SH-SY5Y (cell line): Measurements from ENCODE around the gene OAS3.
A peak's percentile ranks its signal among the peaks of the same experiment; 100 is the strongest.

Experiments used
- GATA2 ChIP-seq: IDR thresholded peaks from 2 replicates; pipeline ENCODE4 v1.6.1; 2011; ENCODE audit warnings: mild to moderate bottlenecking, low read depth, low read length
- GATA3 ChIP-seq: IDR thresholded peaks from 2 replicates; pipeline ENCODE4 v1.6.1; 2011; ENCODE audit warnings: low read depth, mild to moderate bottlenecking, low read length, moderate library complexity

Gene OAS3

DNA sequence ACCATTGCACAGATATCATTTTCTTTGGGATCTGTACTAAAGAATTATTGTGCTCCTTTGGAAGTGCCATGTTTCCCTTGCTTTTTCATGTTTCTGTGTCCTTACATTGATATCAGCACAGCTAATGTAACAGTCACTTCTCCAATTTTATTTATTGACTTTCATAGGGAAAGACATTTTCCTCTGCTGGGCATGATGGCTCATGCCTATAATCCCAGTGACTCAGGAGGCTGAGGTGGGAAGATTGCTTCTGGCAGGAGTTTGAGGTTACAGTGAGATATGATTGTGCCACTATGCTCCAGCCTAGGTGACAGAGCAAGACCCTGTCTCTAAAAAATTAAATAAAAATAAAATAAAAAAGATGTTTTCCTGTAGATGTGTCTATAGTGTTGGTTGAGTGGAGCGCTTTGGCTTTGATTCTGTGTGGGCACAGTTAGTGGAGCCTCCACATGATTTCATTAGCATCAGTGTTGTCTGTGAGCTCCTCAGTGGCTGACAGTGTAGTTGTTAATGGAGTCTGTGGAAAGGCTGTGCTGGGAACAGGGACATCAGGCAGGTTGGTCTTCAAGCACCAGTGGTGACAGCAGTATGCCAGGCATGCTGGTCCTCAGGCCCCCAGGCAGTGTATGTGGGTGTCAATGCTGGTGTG is 47.5 kb downstream of the OAS3 start:
- no peak for TF ChIP-seq GATA3

DNA sequence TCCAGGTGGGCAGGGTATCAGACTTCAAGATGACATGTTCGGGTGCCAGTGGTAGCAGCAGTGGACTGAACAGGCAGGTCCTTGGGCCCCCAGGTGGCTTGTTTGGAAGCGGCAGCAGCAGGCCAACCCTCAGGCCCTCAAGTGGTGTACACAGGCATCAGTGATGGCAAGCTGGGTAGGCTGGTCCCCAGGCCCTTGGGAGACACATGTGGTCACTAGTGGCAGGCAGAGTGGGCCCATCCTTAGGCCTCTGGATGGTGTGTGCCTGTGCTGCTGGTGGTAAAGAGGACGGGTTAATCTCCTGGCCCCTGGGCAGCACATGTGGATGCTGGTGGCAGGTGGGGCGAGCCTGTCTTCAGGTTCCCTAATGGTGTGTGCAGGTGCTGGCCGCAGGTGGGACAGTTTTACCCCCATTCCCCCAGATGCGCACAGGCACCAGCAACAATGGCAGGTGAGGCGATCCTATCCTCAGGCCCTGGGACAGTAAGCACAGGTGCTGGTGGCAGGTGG is 48.1 kb downstream of the OAS3 start:
- TF ChIP-seq GATA3, result no peak
- no peak for TF ChIP-seq GATA2

- TF ChIP-seq GATA3, result no peak
- TF ChIP-seq GATA2, result no peak
Measured at GRCh38 chr12:112987561-112987960, 49.3 kb downstream of the OAS3 start.

- no peak for TF ChIP-seq GATA2
- no peak for TF ChIP-seq GATA3
Measured at GRCh38 chr12:112988224-112988623, 50.0 kb downstream of the OAS3 start.

DNA sequence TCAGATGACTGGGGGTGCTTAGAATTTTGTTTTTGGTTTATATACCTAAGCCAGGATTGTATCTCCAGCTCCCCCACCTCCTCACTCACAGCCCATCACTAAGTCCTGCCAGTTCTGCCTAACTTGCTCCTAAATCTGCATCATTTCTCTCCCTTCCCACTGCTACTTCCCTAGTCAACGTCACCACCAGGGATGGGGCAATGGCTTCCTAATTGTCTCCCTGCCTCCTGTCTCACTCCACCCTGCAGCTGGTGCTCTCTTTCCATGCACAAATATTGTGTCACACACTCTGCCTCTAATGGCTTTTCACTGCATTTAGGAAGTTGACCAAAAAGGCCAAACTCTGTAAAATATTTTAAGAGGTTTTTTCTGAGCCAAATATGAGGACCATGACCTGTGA is 51.5 kb downstream of the OAS3 start:
- no peak for TF ChIP-seq GATA2
- TF ChIP-seq GATA3, result no peak

- TF ChIP-seq GATA2 (no peak), GATA3 (no peak)
Measured at GRCh38 chr12:112992541-112993398, 54.5 kb downstream of the OAS3 start.

- peak; percentile 25; the same call in 1 of the 2 replicates for TF ChIP-seq GATA3
- peak; percentile 58; the same call in 1 of the 2 replicates for TF ChIP-seq GATA2
Measured at GRCh38 chr12:112995008-112995407, 56.7 kb downstream of the OAS3 start.

- TF ChIP-seq GATA3 (no peak), GATA2 (no peak)
Measured at GRCh38 chr12:112996501-112996900, 58.2 kb downstream of the OAS3 start.

DNA sequence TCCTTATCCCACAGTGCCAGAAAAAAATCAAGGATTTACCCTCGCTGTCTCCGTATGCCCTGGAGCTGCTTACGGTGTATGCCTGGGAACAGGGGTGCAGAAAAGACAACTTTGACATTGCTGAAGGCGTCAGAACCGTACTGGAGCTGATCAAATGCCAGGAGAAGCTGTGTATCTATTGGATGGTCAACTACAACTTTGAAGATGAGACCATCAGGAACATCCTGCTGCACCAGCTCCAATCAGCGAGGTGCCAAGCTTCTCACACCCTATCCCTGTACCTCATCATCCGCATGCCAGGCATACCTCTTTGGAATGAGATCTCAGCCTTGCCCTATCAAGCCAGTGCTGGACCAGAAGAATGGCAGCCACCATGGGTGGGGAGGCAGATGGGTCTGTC is 59.2 kb downstream of the OAS3 start:
- no peak for TF ChIP-seq GATA3

GRCh38 chr12:112998987-112999767 is 60.9 kb downstream of the OAS3 start:
- TF ChIP-seq GATA2, result no peak
- no peak for TF ChIP-seq GATA3

- no peak for TF ChIP-seq GATA2
- no peak for TF ChIP-seq GATA3
Measured at GRCh38 chr12:113000433-113000832, 62.2 kb downstream of the OAS3 start.

DNA sequence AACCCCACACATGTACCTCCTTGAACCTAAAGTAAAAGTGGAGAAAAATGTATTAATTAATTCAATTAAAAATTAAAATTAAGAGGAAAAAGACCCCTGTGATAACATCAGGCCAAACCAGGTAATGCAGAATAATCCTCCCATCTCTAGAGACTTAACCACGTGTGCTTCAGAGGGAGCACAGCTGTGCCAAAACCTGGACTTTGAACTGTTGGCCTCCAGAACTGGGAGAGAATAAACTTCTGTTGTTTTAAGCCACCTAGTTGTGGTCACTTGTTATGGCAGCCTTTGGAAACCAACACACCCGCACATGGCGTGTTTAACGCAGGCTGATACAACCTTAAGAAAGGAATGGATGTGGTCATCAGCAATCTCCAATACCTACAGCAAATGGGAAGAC is 63.9 kb downstream of the OAS3 start:
- no peak for TF ChIP-seq GATA3
- TF ChIP-seq GATA2, result no peak

DNA sequence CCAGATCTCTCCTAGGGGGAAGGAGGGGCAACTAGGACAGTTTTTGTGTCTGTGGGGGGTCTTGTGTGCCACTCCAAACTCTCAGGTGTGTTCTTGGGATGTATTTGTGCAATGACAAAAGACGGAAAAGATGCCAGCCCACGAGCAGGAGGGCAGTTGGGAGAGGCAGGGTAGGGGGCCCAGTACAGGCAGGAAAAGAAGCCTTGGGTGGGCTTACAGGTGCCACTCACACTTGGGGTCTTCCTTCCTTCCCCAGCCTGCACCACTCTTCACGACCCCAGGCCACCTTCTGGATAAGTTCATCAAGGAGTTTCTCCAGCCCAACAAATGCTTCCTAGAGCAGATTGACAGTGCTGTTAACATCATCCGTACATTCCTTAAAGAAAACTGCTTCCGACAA is 64.4 kb downstream of the OAS3 start:
- TF ChIP-seq GATA2 (no peak), GATA3 (no peak)

DNA sequence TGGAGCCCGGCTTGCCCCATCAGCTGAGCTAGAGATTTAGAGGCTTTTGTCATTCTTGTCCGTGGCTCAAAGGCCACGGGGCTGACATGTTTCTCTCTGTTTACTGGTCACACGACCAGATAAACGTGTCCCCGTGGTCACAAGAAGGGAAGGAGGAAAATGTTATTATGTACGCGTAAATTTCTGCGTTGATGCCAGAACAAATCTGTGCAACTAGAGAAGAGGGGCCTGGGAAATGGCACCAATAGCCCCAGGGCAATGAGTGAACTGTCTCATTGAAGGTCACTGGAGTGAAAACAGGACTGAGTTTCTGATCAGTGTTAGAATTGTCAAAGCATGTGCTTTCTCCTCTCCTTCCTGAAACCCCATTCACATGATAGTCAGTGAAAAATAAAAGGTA is 65.4 kb downstream of the OAS3 start:
- no peak for TF ChIP-seq GATA3
- TF ChIP-seq GATA2, result no peak
